ENCODE measurements around the gene CDON.

Gene CDON

GRCh38 chr11:126008956-126009355 lies 53.7 kb downstream of the CDON start:
- no peak overlapping the region for H3K4me3 ChIP-seq (ENCODE audit: low read depth, low read length)
- TF ChIP-seq, protein P1, sequence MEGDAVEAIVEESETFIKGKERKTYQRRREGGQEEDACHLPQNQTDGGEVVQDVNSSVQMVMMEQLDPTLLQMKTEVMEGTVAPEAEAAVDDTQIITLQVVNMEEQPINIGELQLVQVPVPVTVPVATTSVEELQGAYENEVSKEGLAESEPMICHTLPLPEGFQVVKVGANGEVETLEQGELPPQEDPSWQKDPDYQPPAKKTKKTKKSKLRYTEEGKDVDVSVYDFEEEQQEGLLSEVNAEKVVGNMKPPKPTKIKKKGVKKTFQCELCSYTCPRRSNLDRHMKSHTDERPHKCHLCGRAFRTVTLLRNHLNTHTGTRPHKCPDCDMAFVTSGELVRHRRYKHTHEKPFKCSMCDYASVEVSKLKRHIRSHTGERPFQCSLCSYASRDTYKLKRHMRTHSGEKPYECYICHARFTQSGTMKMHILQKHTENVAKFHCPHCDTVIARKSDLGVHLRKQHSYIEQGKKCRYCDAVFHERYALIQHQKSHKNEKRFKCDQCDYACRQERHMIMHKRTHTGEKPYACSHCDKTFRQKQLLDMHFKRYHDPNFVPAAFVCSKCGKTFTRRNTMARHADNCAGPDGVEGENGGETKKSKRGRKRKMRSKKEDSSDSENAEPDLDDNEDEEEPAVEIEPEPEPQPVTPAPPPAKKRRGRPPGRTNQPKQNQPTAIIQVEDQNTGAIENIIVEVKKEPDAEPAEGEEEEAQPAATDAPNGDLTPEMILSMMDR (IDR thresholded peaks at IDR 0.05; ENCODE audit: low read depth, low read length), result no peak

GRCh38 chr11:126007238-126007637 lies 55.4 kb downstream of the CDON start:
- no peak overlapping the region for H3K4me3 ChIP-seq (ENCODE audit: low read depth, low read length)
- TF ChIP-seq, protein P1 (IDR thresholded peaks at IDR 0.05; ENCODE audit: low read depth, low read length), result no peak

- TF ChIP-seq, protein P1 (IDR thresholded peaks at IDR 0.05; ENCODE audit: low read depth, low read length), result no peak
- H3K4me3 ChIP-seq (ENCODE audit: low read depth, low read length), result no peak overlapping the region
Observed at GRCh38 chr11:126006068-126006467, 56.6 kb downstream of the CDON start.

GRCh38 chr11:126002181-126002580 lies 60.5 kb downstream of the CDON start:
- no peak overlapping the region for H3K4me3 ChIP-seq (ENCODE audit: low read depth, low read length)
- TF ChIP-seq, protein P1 (IDR thresholded peaks at IDR 0.05; ENCODE audit: low read depth, low read length), result no peak

- TF ChIP-seq, protein P1 (IDR thresholded peaks at IDR 0.05; ENCODE audit: low read depth, low read length), result no peak
- no peak overlapping the region for H3K4me3 ChIP-seq (ENCODE audit: low read depth, low read length)
Observed at GRCh38 chr11:125999234-125999880, 63.3 kb downstream of the CDON start.

DNA sequence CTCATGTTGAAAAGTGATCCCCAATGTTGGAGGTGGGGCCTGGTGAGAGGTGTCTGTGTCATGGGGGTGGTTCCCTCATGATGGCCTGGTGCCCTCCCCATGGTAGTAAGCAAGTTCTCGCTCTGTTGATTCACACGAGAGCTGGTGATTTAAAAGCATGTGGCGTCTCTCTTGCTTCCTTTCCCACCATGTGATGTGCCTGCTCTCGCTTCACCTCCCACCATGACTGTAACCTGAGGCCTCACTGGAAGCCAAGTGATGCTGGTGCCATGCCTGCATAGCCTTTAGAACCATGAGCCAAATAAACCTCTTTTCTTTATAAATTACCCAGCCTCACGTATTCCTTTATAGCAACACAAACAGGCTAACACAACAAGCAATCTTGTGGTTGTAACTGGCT lies 64.4 kb downstream of the CDON start:
- TF ChIP-seq, protein P1 (IDR thresholded peaks at IDR 0.05; ENCODE audit: low read depth, low read length), result no peak
- H3K4me3 ChIP-seq (ENCODE audit: low read depth, low read length), result no peak overlapping the region

DNA sequence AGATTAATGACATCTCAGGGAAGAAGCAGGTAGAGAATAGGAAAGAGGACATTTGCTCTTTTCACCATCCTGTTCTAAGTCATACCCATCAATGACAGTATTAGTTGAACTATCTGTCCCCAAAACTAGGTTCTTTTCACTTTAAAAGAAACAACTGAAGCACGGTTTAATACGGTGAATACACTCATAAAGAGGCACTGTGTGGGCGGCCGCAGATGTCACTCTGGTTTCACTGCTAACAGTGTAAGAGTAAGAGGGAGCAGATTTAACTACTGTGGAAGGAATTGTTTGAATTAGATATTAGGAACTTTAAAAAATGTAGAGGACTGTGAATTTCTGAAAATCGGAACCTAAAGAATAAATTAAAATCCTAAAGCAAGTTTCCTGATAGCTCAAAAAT lies 67.4 kb downstream of the CDON start:
- no peak overlapping the region for H3K4me3 ChIP-seq (ENCODE audit: low read depth, low read length)
- TF ChIP-seq, protein P1 (IDR thresholded peaks at IDR 0.05; ENCODE audit: low read depth, low read length), result no peak
